OCI-LY3 (cell line): Measurements from ENCODE around the gene SDE2.

Source experiments
- CTCF ChIP-seq: fragments of 200-600, 300-600 bp; sonication (generic); IDR thresholded peaks from 2 replicates; pipeline ENCODE4 v1.5.1; 2014; ENCODE audit warnings: antibody characterized with exemption, low read length, low read depth
- EZH2phosphoT487 ChIP-seq: fragments of 200-600 bp; shearing (Covaris generic); IDR thresholded peaks from 2 replicates; pipeline ENCODE4 v1.6.1; 2018; ENCODE audit warnings: antibody characterized with exemption, mixed run types, low read depth

- TF ChIP-seq CTCF (no peak), EZH2phosphoT487 (no peak)
These were observed 27.7 kb upstream of the SDE2 start for GRCh38 chr1:226026833-226027232.
